HG03520 (cell line): ENCODE measurements around the gene LCNL1.

Source experiments
- ATAC-seq: cut with Tn5 transposase; IDR thresholded peaks from one replicate; pipeline ENCODE4 v1.9.1; 2021; ENCODE audit warnings: mild to moderate bottlenecking, moderate library complexity; ENCODE audit not compliant: unreplicated experiment

Gene LCNL1

GRCh38 chr9:136958473-136958872, 24.3 kb upstream of the LCNL1 start:
- no peak for ATAC-seq

DNA sequence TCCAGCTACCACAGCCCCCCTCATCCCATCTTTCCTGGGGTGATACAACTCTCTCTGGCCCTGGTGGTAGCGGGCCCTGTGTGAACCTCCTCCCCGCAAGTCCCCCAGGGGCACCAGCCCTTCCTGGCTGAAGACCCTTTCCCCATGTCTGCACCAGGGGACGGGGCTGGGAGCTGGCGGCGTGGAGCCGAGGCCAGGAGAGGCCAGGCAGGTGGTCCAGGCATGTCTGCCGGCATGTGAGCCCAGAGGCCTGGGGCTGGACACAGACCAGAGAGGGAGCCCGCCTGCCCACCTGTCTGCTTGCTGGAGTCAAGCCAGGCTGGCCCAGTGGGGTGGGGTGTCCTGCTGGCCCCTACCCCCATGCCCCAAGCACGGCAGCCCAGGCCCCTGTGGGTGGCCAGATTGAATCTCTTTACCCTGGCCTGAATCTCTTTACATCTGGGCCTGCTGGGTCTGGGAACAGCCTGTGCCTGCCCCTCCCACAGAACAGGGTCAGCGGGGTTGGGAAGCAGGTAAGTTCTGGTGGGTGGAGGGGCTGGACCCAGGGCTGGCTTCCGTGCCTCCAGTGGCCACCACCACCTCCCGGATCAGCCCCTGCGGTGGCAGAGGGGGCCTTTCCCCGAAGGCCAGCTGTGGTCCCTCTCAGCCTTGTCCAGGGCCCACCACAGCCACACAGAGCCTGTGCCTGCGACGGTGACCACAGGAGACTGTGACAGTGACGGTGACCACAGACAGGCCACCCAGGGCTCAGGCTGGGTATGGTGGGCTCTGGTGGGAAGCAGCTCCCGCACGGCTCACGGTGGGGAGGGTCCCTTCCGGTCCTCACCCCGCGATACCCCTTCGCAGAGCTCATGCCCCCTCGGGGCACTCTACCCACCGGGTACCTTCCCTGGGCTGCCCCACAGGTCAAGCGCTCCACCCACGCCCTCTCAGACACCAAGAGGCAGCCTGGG, 23.6 kb upstream of the LCNL1 start:
- ATAC-seq, result no peak

GRCh38 chr9:136960212-136960937, 22.4 kb upstream of the LCNL1 start:
- ATAC-seq, result no peak

GRCh38 chr9:136960938-136961275, 21.9 kb upstream of the LCNL1 start:
- no peak for ATAC-seq

DNA sequence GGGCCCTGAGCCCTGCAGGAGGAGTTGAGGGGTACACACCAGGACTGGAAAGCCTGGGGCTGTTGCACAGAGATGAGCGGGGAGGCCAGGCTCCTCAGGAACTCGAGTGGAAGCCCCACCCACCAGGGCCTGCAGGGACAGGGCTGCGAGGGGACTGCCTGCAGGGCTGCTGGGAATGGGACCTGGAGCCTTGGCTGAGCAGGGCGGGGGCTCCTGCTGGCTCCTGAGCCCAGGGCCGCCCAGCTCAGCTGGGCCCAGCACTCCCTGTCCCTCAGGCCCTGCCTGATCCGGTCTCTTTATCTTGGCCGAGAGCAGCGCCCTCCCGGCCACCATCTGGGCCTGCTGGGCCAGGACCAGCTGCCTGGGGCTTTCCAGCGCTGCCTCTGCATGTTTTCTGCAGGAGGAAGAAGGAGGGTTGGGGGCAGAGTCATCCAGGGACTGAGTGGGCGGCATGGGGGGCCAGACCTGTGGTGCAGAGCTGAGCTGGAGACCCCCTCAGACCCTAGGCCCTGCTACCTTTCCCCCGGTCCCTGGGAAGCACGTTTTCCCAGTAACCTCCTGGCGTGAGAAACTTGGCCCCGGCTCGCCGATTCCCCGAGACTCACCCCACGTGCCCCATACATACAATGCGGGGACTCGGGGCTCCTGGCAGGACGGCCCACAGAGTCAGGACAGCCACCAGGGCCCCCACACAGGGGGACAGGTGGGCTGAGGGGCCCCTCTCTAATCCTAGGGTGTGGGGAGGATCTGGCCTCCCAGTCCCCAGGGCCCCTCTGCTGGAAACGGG, 21.3 kb upstream of the LCNL1 start:
- no peak for ATAC-seq

- no peak for ATAC-seq
Observed at GRCh38 chr9:136962163-136962562, 20.6 kb upstream of the LCNL1 start.

DNA sequence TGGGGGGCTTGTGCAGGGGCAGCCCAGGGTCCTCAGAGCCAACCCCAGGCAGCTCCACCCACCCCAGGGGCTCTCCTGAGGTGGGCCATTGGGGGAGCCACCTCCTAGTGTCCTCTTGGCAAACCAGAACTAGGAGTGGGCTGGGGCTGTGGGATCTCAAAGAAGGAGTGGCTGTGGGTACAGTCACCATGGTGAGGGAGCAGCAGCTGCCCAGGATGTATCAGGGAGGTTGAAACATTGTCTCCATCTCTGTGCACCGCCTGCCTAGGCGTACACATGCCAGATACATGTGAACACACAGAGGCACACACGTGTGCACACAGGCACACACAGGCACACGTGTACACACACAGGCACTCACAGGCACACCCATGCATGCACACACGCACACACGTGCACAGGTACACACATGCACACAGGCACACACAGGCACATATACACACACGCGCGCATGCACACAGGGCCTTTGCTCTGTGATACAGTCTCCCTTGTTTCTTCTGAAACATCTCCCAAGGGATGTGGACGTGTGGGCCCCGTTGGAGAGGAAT, 20.0 kb upstream of the LCNL1 start:
- ATAC-seq, result no peak

GRCh38 chr9:136963341-136963740, 19.5 kb upstream of the LCNL1 start:
- ATAC-seq, result no peak

DNA sequence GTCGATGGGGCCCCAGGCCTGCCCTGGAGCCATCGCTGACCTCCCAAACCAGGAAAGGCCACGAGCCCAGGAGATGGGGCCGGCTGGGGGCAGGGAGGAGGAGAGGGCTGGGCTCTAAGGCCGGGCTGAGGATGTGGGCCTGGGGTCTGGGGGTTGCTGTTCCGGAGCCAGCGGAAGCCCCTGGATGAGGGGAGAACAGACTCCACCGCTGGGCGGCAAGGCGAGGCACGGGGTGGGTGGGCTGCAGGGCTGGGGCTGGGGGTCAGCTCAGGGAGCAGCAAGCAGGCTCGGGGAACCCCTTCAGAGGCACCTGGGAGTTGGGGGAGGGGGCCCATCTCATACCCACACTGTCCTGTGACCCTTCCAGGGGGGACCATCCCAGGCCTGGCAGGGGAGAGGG, 19.0 kb upstream of the LCNL1 start:
- ATAC-seq, result no peak

DNA sequence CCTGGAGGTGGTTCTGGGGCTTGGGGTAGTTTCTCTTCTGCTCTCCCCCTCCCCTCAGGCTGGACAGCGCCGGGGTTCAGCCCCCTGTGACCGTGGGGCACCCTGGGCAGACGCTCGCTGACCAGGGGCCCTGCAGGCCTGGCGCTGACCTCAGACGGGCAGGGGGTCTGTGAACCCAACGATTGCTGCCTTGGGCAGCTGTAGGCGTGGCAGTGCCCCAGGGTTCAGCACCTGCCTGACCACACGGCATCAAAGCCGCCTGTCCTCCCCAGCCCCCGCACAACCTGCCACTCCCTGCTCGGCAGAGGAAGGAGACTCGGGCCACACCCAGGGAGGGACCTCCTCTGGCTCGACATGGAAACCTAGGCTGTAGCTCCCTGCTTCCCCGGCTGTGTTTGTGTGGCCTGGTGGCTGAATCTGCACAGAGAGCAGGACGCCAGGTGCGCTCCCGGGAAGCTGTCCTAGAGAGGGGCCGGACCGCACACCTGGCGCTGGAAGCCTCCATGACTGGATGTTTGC, 18.6 kb upstream of the LCNL1 start:
- ATAC-seq, result no peak

- no peak for ATAC-seq
Observed at GRCh38 chr9:136964833-136965422, 17.9 kb upstream of the LCNL1 start.

- no peak for ATAC-seq
Observed at GRCh38 chr9:136965771-136966484, 16.9 kb upstream of the LCNL1 start.

DNA sequence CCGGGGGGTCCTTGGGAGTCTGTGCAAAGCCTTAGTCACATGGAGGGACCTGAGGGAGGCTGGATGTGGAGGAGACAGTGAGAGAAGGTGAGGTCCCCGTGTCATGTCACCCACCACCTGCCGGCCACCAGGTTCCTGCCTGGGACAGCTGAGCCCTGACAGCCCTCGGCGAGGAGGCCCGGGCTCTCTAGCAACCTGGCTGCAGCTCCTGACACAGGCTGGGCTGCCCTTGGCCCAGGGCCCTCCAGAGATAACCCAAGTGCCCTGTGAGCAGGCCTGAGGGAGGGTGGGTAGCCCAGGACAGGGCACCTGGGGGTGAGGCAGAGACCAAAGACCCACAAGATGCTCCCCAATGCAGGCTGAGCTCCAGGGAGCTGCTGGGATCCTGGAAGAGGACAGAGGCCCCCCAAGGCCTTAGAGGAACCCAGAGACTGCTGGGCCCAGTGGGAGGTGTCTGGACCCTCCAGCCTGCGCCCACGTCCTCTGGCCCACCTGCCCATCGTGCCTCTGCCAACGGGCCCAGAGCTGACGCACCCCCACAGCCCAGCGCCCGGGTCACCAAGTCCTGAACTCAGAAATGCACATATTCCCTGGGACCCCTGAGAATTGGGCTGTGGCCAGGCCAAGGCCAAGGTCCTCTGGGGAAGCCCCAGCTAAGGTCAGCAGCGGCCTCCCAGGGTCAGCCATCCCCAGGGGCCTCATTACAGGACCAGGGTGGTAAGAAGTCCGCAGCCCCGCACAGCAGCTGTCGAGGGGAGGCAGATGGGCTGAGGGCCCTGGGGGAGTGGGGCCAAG, 14.3 kb upstream of the LCNL1 start:
- ATAC-seq, result no peak

DNA sequence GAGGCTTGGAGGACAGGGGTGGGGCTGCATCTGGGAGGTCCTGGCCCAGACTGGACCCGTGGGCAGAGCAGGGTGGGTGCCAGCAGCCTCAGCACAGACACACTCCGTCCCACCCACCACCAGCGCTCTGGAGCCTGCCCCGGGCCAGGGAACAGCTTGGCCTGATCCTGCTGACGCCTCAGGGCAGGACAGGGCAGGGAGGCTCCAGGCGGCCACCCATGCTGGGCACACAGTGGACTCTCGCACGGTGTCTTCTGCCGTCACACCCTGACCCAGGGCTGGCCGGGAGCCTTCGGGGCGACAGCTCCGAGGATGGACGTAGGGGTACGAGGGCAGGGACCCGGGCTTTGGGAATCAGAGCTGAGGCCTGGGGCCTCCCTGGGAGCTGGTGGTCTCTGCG, 13.6 kb upstream of the LCNL1 start:
- no peak for ATAC-seq

GRCh38 chr9:136969774-136970173, 13.0 kb upstream of the LCNL1 start:
- ATAC-seq, result no peak

GRCh38 chr9:136970361-136970760, 12.4 kb upstream of the LCNL1 start:
- ATAC-seq, result no peak

DNA sequence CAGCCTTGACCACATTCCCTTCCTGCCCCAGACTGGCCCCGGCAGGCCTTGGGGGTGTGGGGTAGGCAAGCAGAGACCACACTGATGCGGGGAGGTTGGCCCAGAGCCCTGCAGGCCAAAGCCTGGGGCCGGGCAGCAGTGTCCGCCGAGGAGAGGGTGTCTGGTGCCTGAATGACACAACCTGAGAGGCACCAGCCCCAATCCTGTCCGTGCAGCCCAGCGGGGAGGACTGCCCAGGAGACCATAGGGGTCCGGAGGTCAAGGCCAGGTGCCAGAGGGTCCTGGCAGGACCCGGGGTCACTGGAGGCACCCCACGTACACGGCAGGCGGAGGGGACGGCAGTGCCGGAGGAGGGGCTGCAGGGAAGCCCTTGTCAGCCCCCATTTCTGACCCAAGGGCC, 11.0 kb upstream of the LCNL1 start:
- no peak for ATAC-seq

- ATAC-seq, result no peak
Observed at GRCh38 chr9:136972335-136972734, 10.5 kb upstream of the LCNL1 start.

- ATAC-seq, result no peak
Observed at GRCh38 chr9:136972743-136973142, 10.1 kb upstream of the LCNL1 start.
